GM18507 (cell line): ENCODE data around the gene PDE2A.

Experiments used
- DNase-seq: peaks from one replicate; pipeline ENCODE4 v3.0.0; 2011; ENCODE audit warnings: low read depth; ENCODE audit not compliant: insufficient read length; ENCODE audit errors: extremely low spot score
- FAIRE-seq: peaks from 2 replicates; lab custom pipeline; 2011; peaks lifted over from hg19 to GRCh38; lab: Jason Lieb, UNC

Gene PDE2A

DNA sequence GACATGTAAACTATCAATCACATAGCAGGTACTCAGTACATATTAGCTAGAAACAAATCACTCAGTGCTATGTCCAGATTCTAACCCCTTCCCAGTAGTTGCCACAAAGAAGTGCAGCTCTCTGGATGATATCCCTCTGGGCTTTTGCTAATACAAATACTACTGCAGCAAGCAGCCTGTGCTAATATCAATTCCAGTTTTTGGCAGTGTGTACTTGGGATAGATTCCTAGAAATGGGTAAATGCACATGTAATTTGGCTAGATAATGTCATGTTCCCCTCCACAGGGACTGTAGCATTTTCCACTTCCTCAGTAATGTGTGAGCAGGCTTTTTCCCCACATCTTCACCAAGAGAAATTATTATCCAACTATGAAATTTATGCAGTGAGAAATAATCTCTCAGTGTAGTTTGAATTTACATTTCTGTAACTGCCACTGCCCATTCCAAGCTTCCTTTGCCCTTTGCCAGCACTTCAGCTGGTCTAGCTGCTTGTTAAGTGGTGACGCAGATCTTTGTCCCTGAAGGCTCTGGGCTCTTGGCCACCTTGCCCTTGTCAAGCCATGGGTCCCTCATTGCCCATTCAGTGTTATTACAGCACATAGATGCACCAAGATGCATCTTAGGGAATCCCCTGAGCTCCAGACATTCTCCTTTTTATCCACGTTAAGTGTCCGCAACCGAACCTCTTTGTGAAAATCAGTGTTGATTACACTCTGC is 132.8 kb downstream of the PDE2A start:
- DNase-seq = no peak
- no peak for FAIRE-seq

DNA sequence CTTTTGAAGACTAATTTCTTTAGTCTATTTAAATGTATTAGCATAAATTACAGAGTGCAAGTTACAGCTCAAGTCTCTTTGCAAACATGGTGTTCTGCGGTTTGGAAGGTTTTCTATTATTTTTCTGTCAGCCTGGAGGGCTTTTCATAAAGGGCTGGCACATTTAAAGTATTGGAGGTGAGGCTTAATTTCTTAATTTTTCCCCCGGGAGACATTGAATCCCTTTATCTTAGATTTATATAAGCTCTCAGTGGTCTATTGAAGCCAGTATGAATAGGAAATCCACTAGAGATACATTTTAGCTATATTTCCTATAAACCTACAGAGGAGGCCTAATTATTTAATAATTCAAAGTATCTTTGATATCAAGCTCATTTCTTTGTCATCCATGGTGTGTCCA is 137.2 kb downstream of the PDE2A start:
- FAIRE-seq (no peak), DNase-seq (no peak)

DNA sequence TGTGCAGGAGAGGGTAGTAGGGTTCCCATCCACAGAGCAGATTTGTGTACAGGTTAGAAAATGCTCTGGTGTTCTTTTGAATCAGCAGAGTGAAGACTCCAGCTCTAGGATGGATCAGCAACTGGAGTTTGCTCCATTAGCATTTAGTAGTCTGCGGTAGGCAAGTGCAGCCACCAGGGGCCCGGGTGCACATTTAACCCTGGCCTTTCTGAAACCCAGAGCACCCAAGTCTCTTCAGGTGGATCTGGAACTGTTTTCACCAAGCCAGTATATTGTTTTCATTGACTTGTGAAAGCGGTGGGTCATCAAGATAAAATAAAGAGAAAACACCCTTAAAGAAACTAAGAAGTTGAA is 139.1 kb downstream of the PDE2A start:
- DNase-seq (no peak), FAIRE-seq (no peak)

DNA sequence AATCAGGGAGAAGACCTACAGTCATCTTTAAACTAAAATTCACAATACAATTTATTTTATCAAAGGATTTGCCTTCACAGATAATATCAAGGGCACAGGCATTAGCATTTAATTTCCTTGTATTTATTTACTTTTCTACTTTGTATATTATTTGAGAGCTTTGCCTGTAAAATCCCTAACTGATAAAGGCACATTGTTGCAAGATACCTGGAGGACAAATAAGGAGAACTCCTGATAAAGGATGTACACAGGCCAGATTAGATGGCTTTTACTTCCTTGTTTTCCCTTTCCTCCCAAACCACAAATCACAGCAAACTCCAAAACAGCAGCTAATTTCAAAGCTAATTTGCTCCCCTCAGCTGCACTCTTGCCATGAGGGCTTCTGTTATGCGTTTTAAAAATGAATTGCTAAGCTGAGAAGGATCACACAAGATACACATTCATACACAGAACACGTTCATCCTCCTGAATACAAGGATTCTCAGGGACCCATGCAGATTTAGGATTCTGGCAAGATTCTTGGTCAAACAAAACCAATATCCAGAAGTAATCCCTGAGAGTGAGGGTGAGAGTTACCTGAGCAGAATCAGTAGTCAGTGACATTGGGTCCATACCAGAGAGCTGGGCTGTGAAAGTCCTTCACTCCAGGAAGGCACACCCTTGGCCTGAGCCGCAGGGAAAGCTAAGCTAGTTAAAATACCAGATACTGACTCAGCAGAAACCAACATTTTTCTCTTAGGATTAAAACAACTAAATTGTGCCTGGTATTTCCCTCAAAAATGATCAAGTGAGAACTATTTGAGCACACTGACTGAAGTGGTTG is 139.6 kb downstream of the PDE2A start:
- FAIRE-seq = no peak
- DNase-seq = no peak

DNA sequence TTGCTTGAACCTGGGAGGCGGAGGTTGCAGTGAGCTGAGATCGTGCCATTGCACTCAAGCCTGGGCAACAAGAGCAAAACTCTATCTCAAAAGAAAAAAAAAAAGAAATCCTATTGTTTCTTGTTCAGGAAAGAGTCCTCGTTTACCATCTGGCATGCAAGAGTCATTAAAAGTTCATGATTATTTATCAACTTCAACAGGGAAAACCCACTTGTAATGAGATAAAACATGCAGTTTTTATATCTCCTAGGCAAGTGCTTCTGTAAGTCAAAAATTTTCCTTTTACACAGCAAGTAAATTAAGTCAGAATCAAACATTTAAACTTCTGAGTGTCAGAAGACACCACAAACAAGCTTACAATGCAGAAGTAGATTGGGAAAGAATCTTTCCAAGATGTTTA is 145.2 kb downstream of the PDE2A start:
- DNase-seq (no peak), FAIRE-seq (no peak)

DNA sequence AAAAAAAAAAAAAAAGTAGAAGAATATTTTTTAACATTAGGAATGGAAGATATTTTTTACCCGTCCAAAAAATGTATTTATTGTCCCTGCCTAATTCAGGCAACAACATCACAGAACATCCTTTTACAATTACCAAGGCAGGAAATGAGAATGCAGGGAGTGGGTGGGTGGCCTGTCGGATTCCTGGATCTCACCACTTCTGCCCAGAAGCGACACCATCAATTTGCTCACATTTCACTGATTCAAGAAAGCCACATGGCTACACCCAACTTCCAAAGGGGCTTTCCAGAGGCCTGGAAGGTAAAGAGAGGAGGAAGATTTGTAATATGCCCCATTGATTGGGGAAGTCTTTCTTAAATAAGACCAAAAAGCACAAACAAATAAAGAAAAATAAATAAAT is 146.1 kb downstream of the PDE2A start:
- DNase-seq (no peak), FAIRE-seq (no peak)
